ENCODE measurements around the gene RPL18A. TPM values are rescaled to one million over a fixed set of nuclear protein-coding genes. Genes with fewer than 3 reads are reported as not detected.

The RPL18A gene
- total and polyA plus RNA-seq, 2 of the 4 experiments (the other 2 are of a cell fraction) = 1,351 to 1,735 TPM

DNA sequence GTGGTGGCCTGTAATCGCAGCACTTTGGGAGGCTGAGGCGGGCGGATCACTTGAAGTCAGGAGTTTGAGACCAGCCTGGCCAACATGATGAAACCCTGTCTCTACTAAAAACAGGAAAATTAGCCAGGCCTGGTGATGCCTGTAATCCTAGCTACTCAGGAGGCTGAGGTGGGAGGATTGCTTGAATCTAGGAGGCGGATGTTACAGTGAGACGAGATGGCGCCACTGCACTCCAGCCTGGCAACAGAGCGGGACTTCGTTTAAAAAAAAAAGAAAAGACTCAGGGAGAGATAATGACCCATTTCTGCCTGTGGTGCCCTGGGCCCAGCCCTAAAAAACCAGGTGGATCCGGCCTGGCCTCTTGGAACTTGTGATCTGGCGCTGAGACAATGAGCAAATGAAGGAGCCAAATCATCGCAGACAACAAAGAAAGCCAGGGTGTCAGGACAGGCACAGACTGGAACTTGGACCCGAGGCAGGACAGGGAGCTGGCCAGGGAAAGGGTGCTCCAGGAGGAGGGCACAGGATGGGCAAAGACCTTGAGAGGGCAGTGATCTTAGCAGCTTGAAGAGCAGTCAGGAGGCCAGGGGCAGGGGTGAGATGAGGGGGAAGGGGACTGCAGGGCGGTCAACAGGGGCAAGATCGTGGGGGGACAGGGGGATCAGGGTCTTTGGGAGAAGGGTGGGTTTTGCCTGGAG, 11.0 kb upstream of the RPL18A start:
- H2AK5ac ChIP-seq (ENCODE audit: low read depth, low read length) = no peak overlapping the region
- DNase-seq (no peak), ATAC-seq (ENCODE audit: low read depth) (no peak)
- no peaks in the 10 kb centered on the region for H3K79me1 ChIP-seq (ENCODE audit: low read depth in 1 of 2, low read length in 2 of 2)
- in situ Hi-C loops (cut with MboI; ENCODE audit: low sequenced_read_pairs) (no loop called here), intact Hi-C loops (cut with micrococcal nuclease) (no loop called here), dilution Hi-C loops (cut with HindIII; ENCODE audit: low sequenced_read_pairs, unreplicated experiment) (no loop called here)
- no peak overlapping the region for H3K14ac ChIP-seq (replicated peaks; ENCODE audit: low read depth, low read length)
- H3K27me3 ChIP-seq (ENCODE audit: control insufficient read depth, insufficient read depth, low read length) = peaks cover 2% of the 10 kb centered on the region; the same call in 1 of the 2 replicates
- H3K4me3 ChIP-seq (ENCODE audit: insufficient read depth, low read depth, low read length) = no peak overlapping the region
- no peaks in the 10 kb centered on the region for H3K9me1 ChIP-seq (ENCODE audit: insufficient read depth, low read length)
- POLR2A ChIA-PET (ENCODE audit: unreplicated experiment) = no interaction called here
- no peak overlapping the region for H3K9ac ChIP-seq (ENCODE audit: low read depth, low read length)
- peaks cover 4% of the 10 kb centered on the region for H3K4me1 ChIP-seq (ENCODE audit: control insufficient read depth, insufficient read depth, low read length)
- no peak overlapping the region for H3K18ac ChIP-seq (ENCODE audit: low read depth, low read length)
- no peak overlapping the region for H2BK5ac ChIP-seq (ENCODE audit: low read depth, low read length, poor library complexity, severe bottlenecking)
- CTCF ChIA-PET = no interaction called here
- no peak overlapping the region for H2AFZ ChIP-seq (replicated peaks; ENCODE audit: low read length, poor library complexity)
- no peak overlapping the region for H2BK120ac ChIP-seq (ENCODE audit: low read depth, low read length)
- H4K5ac ChIP-seq (ENCODE audit: low read depth, low read length) = no peak overlapping the region
- H3K9me3 ChIP-seq (ENCODE audit: control insufficient read depth, insufficient read depth, low read length) = no peaks in the 10 kb centered on the region
- no peak overlapping the region for H3K56ac ChIP-seq (ENCODE audit: extremely low read depth, insufficient read depth, low read length)
- WGBS, 2 experiments (ENCODE audit: extremely low coverage in 2 of 2, insufficient read length in 1 of 2) = 95% methylated on average over 8 of the region's 14 CpGs; no CpG with 5 or more reads in 1 of the 2 experiments
- H4K20me1 ChIP-seq (ENCODE audit: insufficient read depth, low read length) = no peaks in the 10 kb centered on the region
- no peak overlapping the region for H4K91ac ChIP-seq (ENCODE audit: insufficient read depth, low read depth, low read length)
- no peak overlapping the region; a peak in 1 of 4 replicates for H4K8ac ChIP-seq (ENCODE audit: low read depth in 2 of 2, low read length in 2 of 2)
- no peak overlapping the region for H2BK15ac ChIP-seq (ENCODE audit: low read depth, low read length)
- no peak overlapping the region for H3K23ac ChIP-seq (ENCODE audit: low read depth, low read length)
- BruUV-seq (replicated peaks) = no TSS peak
- no peak overlapping the region for H3K27ac ChIP-seq (ENCODE audit: insufficient read depth, low read length)
- no peaks in the 10 kb centered on the region for H3K36me3 ChIP-seq (ENCODE audit: control insufficient read depth, insufficient read depth, low read length)
- TF ChIP-seq RFX5 (IDR thresholded peaks at IDR 0.05; ENCODE audit: low read depth, low read length) (no peak), CEBPB (IDR thresholded peaks at IDR 0.05; ENCODE audit: low read depth, low read length) (no peak), CHD1 (IDR thresholded peaks at IDR 0.05; ENCODE audit: low read depth, low read length) (no peak), MXI1 (IDR thresholded peaks at IDR 0.05; ENCODE audit: borderline replicate concordance, low read depth, low read length) (no peak), BHLHE40 (IDR thresholded peaks at IDR 0.05; ENCODE audit: low read depth, low read length) (no peak)
- no peak overlapping the region for H2AK9ac ChIP-seq (replicated peaks; ENCODE audit: low read depth, low read length, poor library complexity)
- no peak overlapping the region for H3K4me2 ChIP-seq (ENCODE audit: low read depth, low read length)
- H3K4ac ChIP-seq (ENCODE audit: low read depth, low read length) = no peak overlapping the region
- H2BK20ac ChIP-seq (ENCODE audit: low read depth, low read length) = no peak overlapping the region
